GM12878 (cell line): ENCODE measurements around the gene SNRNP35. TPM values are rescaled to one million over a fixed set of nuclear protein-coding genes. Genes with fewer than 3 reads are reported as not detected.
"Not testable (repeated sequence)": the region's sequence is repeated elsewhere in the genome, so short reads cannot be mapped to it uniquely, and the experiment has no call there.

Experiments
- ATAC-seq: fragments of 200-7000 bp; cut with Tn5 transposase; 3 replicates; pipeline ENCODE4 v1.9.1; 2020; ENCODE audit warnings: mild to moderate bottlenecking, moderate library complexity
- BruUV-seq: library from RNA; stranded (reverse); fragments of 400-500 nt; replicated peaks from 2 replicates; lab custom pipeline; 2021; lab: Mats Ljungman, UMichigan
- CTCF ChIA-PET: fragments of 300-600 bp; sonication (Branson Sonifier 250); formaldehyde crosslinking; extraction: SDS; loops from one replicate; lab custom pipeline; 2021; ENCODE audit warnings: inconsistent platforms; lab: Yijun Ruan, JAX
- POLR2A ChIA-PET: fragments of 350-600 bp; formaldehyde crosslinking; extraction: SDS; loops from one replicate; lab custom pipeline; 2021; ENCODE audit warnings: inconsistent platforms; lab: Charles Lee
- RAD21 ChIA-PET: fragments of 300-600 bp; sonication (Branson Sonifier 250); formaldehyde crosslinking; loops from one replicate; lab custom pipeline; 2023; ENCODE audit warnings: antibody characterized with exemption; ENCODE audit not compliant: unreplicated experiment; lab: Charles Lee
- SMC1A ChIA-PET: fragments of 300-600 bp; sonication (Branson Sonifier 250); formaldehyde crosslinking; loops from one replicate; lab custom pipeline; 2023; ENCODE audit not compliant: unreplicated experiment, uncharacterized antibody; lab: Charles Lee
- DNase-seq: peaks from one replicate; pipeline ENCODE4 v3.0.0-alpha.2; 2011; ENCODE audit warnings: low read depth, low spot score
- FAIRE-seq: peaks from 3 replicates; lab custom pipeline; 2011; peaks lifted over from hg19 to GRCh38; lab: Jason Lieb, UNC
- H2AFZ ChIP-seq: 2 replicates; pipeline ENCODE4 v1.6.0; 2011; ENCODE audit warnings: low read depth, low read length, control low read depth; ENCODE audit not compliant: control insufficient read depth
- H3K27ac ChIP-seq: 2 replicates; pipeline ENCODE4 v1.5.1; 2011; ENCODE audit warnings: control low read depth; ENCODE audit not compliant: control insufficient read depth, insufficient read depth
- H3K27me3 ChIP-seq, 2 experiments: replicated peaks in 1 of 2; 2 replicates each; pipeline versions ENCODE4 v1.6.0 to v1.6.1; 2011; ENCODE audit warnings: low read length in 1 of 2; ENCODE audit not compliant: control insufficient read depth in 2 of 2, insufficient read depth in 2 of 2
- H3K36me3 ChIP-seq, 2 experiments: 2 replicates each; pipeline ENCODE4 v1.5.1; 2011; ENCODE audit warnings: low read length in 1 of 2; ENCODE audit not compliant: control insufficient read depth in 2 of 2, insufficient read depth in 2 of 2
- H3K4me1 ChIP-seq: 2 replicates; pipeline ENCODE4 v1.6.1; 2011; ENCODE audit warnings: mild to moderate bottlenecking, low read length, moderate library complexity, mixed read lengths; ENCODE audit not compliant: control insufficient read depth, insufficient read depth
- H3K4me2 ChIP-seq: 2 replicates; pipeline ENCODE4 v1.6.0; 2011; ENCODE audit warnings: control low read depth; ENCODE audit not compliant: control insufficient read depth, insufficient read depth
- H3K4me3 ChIP-seq: fragments of 200-600 bp; sonication (generic); 2 replicates; pipeline ENCODE4 v1.5.1; 2016
- H3K79me2 ChIP-seq: 2 replicates; pipeline ENCODE4 v1.6.0; 2011; ENCODE audit warnings: low read length; ENCODE audit not compliant: control insufficient read depth, insufficient read depth
- H3K9ac ChIP-seq: 2 replicates; pipeline ENCODE4 v1.8.0; 2011; ENCODE audit warnings: low read length, control low read depth, mixed read lengths; ENCODE audit not compliant: control insufficient read depth, insufficient read depth
- H3K9me3 ChIP-seq: replicated peaks from 3 replicates; pipeline ENCODE4 v1.5.1; 2011; ENCODE audit warnings: mild to moderate bottlenecking, low read length; ENCODE audit not compliant: control insufficient read depth, insufficient read depth
- H4K20me1 ChIP-seq: 2 replicates; pipeline ENCODE4 v1.6.0; 2011; ENCODE audit not compliant: control insufficient read depth, insufficient read depth
- BACH1 ChIP-seq: fragments of 450-650 bp; IDR thresholded peaks from 2 replicates; pipeline ENCODE4 v1.6.1; 2017; ENCODE audit warnings: mild to moderate bottlenecking, borderline replicate concordance
- DPF2 ChIP-seq: fragments of 450-650 bp; IDR thresholded peaks from 2 replicates; pipeline ENCODE4 v1.6.1; 2017; ENCODE audit warnings: mild to moderate bottlenecking
- EZH2 ChIP-seq: IDR thresholded peaks from 2 replicates; pipeline ENCODE4 v1.6.1; 2012; ENCODE audit warnings: low read depth, mild to moderate bottlenecking, control low read depth, inconsistent platforms, low read length, borderline replicate concordance; ENCODE audit not compliant: control insufficient read depth
- FOS ChIP-seq: IDR thresholded peaks from 3 replicates; pipeline ENCODE4 v1.6.1; 2011; ENCODE audit warnings: borderline replicate concordance; ENCODE audit not compliant: insufficient read length; ENCODE audit errors: extremely low read depth
- FOXM1 ChIP-seq: IDR thresholded peaks from 2 replicates; pipeline ENCODE4 v1.6.1; 2012; ENCODE audit warnings: low read depth, mild to moderate bottlenecking, inconsistent platforms, low read length, moderate library complexity
- RELA ChIP-seq: fragments of 450-650 bp; IDR thresholded peaks from 2 replicates; pipeline ENCODE4 v1.8.0; 2014; ENCODE audit warnings: borderline replicate concordance; ENCODE audit not compliant: partially characterized antibody
- RUNX3 ChIP-seq: IDR thresholded peaks from 2 replicates; pipeline ENCODE4 v1.6.1; 2012; ENCODE audit warnings: low read length, inconsistent platforms
- ZNF622 ChIP-seq: fragments of 450-650 bp; IDR thresholded peaks from 2 replicates; pipeline ENCODE4 v1.6.1; 2017; ENCODE audit warnings: mild to moderate bottlenecking, inconsistent platforms
- WGBS: methylation state at CpG from one replicate; pipeline ENCODE4 v1.1.6; 2016; ENCODE audit warnings: low lambda C conversion rate; ENCODE audit not compliant: insufficient replicate concordance, insufficient coverage; ENCODE audit errors: missing lambda C conversion rate; 5-methylcytosine and 5-hydroxymethylcytosine counted together
- in situ Hi-C: fragments of 300-500 bp; cut with MboI; formaldehyde crosslinking; loops from 9 replicates; pipeline ENCODE4 v1.14.3; 2018; ENCODE audit warnings: mixed read lengths
- intact Hi-C: fragments of 100-400 bp; cut with micrococcal nuclease; formaldehyde crosslinking; loops from one replicate; pipeline ENCODE4 v1.14.2; 2022; ENCODE audit not compliant: unreplicated experiment
- polyA plus RNA-seq, 11 experiments: library from polyadenylated mRNA; depleted of rRNA in 4 of 11; unstranded in 6 of 11; stranded (reverse) in 5 of 11; fragments of >200 nt; fragmentation: Nextera tagmentation in 4 of 11; fragmentation: Illumina TruSeq in 1 of 11; extraction: Ambion mirVana in 4 of 11; extraction: Trizol in 1 of 11; gene quantifications; 1 replicate in 1 of 11; 2 replicates in 10 of 11; pipeline versions ENCODE4 v1.2.1 to v1.2.3, GENCODE V29; 2011 to 2016; ENCODE audit warnings: inconsistent platforms in 2 of 11, missing spikeins in 2 of 11, low read depth in 1 of 11
- total RNA-seq, 4 experiments: library from RNA; depleted of rRNA in 3 of 4; stranded (reverse); fragments of >200 nt in 3 of 4; fragmentation: Illumina TruSeq in 1 of 4; extraction: Trizol in 1 of 4; gene quantifications; 2 replicates each; pipeline versions ENCODE4 v1.2.1 to v1.2.3, GENCODE V29; 2013 to 2021
- TF ChIP-seq, protein P1 (sequence below): fragments of 450-650 bp; formaldehyde crosslinking; IDR thresholded peaks from 2 replicates; pipeline ENCODE4 v1.4.0; 2020; ENCODE audit warnings: mild to moderate bottlenecking, moderate library complexity
- TF ChIP-seq, protein P2 (sequence below): IDR thresholded peaks from 2 replicates; pipeline ENCODE4 v1.6.1; 2012; ENCODE audit warnings: low read depth, low read length, improper control_type of control experiment

The SNRNP35 gene
- total and polyA plus RNA-seq, 10 of the 15 experiments (the other 5 are each of a cell fraction or from before 2014, with no cell fraction given), result 21.6 to 49.6 (median 29.0) TPM

DNA sequence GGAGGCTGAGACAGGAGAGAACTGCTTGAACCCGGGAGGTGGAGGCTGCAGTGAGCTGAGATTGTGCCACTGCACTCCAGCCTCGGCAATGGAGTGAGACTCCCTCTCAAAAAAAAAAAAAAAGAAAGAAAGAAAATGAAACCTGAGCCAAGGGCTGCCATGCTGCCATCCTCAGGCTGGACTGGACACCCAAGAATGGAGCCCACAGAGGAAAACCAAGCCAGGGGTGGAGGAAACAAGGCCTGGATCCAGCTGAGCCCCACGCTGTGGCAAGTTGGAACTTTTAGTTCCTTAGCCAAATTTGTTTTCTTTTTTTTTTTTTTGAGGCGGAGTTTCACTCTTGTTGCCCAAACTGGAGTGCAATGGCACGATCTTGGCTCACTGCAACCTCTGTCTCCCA, 23.3 kb downstream of the SNRNP35 start:
- 55% methylated on average over 2 of the region's 5 CpGs for WGBS
- POLR2A ChIA-PET, result interaction anchor here (0.6 to 0.7 kb wide), 3 partner anchors 11 to 1559 kb away, joined by 3 read pairs; no protein-coding TSS in a partner anchor
- H2AFZ ChIP-seq, CTCF ChIA-PET, ATAC-seq, H3K79me2 ChIP-seq, H3K27me3 ChIP-seq, BruUV-seq, H3K36me3 ChIP-seq, H3K4me2 ChIP-seq, intact Hi-C loops, H3K27ac ChIP-seq, DNase-seq, FAIRE-seq, RAD21 ChIA-PET, H3K4me1 ChIP-seq, H4K20me1 ChIP-seq, H3K9me3 ChIP-seq, in situ Hi-C loops, H3K9ac ChIP-seq, H3K4me3 ChIP-seq: not testable (repeated sequence)
- SMC1A ChIA-PET, result interaction anchor here (0.6 kb wide), 1 partner anchor 113 kb away, joined by 5 read pairs; no protein-coding TSS in a partner anchor

GRCh38 chr12:123482876-123483275, 24.9 kb downstream of the SNRNP35 start:
- Histone ChIP-seq H3K79me2 (no peaks in the 10 kb centered on the region), H3K4me2 (no peak overlapping the region), H3K36me3 (no peaks in the 10 kb centered on the region), H3K9ac (no peak overlapping the region), H2AFZ (no peak overlapping the region), H3K4me3 (no peak overlapping the region), H3K4me1 (no peaks in the 10 kb centered on the region), H3K27me3 (no peaks in the 10 kb centered on the region), H3K27ac (no peak overlapping the region), H4K20me1 (no peaks in the 10 kb centered on the region), H3K9me3 (no peaks in the 10 kb centered on the region)
- WGBS, result 78% methylated on average over 6 of the region's 6 CpGs
- intact Hi-C loops, result no loop called here
- CTCF ChIA-PET, result no interaction called here
- in situ Hi-C loops, result no loop called here
- SMC1A ChIA-PET, result interaction anchor here (0.6 to 1.0 kb wide), 2 partner anchors 11 to 62 kb away, joined by 3 read pairs; no protein-coding TSS in a partner anchor
- no peak for ATAC-seq
- BruUV-seq, result no TSS peak
- DNase-seq, result no peak
- POLR2A ChIA-PET, result interaction anchor here (0.6 to 0.7 kb wide), 2 partner anchors 60 to 143 kb away, joined by 3 to 6 read pairs; no protein-coding TSS in a partner anchor
- no peak for FAIRE-seq
- RAD21 ChIA-PET, result interaction anchor here (0.8 kb wide), 1 partner anchor 245 kb away, joined by 3 read pairs; no protein-coding TSS in a partner anchor
- no peak for TF ChIP-seq RUNX3
- TF ChIP-seq, protein P1, sequence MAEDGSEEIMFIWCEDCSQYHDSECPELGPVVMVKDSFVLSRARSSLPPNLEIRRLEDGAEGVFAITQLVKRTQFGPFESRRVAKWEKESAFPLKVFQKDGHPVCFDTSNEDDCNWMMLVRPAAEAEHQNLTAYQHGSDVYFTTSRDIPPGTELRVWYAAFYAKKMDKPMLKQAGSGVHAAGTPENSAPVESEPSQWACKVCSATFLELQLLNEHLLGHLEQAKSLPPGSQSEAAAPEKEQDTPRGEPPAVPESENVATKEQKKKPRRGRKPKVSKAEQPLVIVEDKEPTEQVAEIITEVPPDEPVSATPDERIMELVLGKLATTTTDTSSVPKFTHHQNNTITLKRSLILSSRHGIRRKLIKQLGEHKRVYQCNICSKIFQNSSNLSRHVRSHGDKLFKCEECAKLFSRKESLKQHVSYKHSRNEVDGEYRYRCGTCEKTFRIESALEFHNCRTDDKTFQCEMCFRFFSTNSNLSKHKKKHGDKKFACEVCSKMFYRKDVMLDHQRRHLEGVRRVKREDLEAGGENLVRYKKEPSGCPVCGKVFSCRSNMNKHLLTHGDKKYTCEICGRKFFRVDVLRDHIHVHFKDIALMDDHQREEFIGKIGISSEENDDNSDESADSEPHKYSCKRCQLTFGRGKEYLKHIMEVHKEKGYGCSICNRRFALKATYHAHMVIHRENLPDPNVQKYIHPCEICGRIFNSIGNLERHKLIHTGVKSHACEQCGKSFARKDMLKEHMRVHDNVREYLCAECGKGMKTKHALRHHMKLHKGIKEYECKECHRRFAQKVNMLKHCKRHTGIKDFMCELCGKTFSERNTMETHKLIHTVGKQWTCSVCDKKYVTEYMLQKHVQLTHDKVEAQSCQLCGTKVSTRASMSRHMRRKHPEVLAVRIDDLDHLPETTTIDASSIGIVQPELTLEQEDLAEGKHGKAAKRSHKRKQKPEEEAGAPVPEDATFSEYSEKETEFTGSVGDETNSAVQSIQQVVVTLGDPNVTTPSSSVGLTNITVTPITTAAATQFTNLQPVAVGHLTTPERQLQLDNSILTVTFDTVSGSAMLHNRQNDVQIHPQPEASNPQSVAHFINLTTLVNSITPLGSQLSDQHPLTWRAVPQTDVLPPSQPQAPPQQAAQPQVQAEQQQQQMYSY (CRISPR knock-in tag), result no peak
- TF ChIP-seq, protein P2, sequence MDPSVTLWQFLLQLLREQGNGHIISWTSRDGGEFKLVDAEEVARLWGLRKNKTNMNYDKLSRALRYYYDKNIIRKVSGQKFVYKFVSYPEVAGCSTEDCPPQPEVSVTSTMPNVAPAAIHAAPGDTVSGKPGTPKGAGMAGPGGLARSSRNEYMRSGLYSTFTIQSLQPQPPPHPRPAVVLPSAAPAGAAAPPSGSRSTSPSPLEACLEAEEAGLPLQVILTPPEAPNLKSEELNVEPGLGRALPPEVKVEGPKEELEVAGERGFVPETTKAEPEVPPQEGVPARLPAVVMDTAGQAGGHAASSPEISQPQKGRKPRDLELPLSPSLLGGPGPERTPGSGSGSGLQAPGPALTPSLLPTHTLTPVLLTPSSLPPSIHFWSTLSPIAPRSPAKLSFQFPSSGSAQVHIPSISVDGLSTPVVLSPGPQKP, result no peak
- no peak for TF ChIP-seq EZH2
- no peak for TF ChIP-seq BACH1
- TF ChIP-seq DPF2, result no peak
- TF ChIP-seq RELA, result no peak
- TF ChIP-seq ZNF622, result no peak
- TF ChIP-seq FOS, result no peak
- no peak for TF ChIP-seq FOXM1
